ENCODE results near the gene GAD2.
"Not testable (repeated sequence)": the region's sequence is repeated elsewhere in the genome, so short reads cannot be mapped to it uniquely, and the experiment has no call there.

GAD2 gene

GRCh38 chr10:26314265-26315013, 97.9 kb downstream of the GAD2 start:
- no peak for DNase-seq

DNA sequence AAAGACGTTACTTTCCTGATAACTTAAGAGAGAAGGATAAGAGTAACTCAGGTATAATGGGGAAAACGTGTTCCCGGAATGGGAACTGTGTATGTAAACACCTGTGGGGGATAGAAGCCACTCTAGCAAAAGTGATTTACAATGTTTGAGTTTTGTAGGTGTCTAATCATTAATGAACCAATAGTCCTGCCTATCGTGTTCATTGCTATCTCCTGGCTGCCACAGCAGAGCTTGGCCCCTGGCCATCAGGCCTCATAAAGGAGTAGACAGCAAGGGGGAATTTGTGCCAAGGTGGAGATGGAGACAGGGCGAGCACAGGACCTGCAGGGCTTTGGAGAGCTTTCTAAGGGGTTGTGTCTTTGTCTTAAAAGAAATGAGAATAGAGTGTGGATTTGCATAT, 102.1 kb downstream of the GAD2 start:
- no peak for DNase-seq

GRCh38 chr10:26323219-26323618, 106.6 kb downstream of the GAD2 start:
- DNase-seq: no peak

DNA sequence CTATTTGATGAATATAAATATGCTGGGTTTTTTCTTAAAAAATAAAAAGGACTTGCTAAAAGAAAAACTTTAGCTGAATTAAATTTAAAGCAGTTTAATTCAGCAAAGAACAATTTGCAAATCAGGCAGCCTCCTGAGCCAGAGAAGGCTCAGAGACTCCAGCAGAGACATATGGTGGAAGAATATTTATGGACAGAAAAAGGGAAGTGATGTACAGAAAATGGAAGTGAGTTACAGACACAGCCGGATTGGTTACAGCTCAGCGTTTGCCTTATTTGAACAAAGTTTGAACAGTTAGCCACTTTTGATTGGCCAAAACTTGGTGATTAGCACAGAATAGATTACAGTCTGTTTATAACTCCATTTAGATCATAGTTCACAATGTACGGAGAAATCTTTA, 110.3 kb downstream of the GAD2 start:
- DNase-seq: no peak

DNA sequence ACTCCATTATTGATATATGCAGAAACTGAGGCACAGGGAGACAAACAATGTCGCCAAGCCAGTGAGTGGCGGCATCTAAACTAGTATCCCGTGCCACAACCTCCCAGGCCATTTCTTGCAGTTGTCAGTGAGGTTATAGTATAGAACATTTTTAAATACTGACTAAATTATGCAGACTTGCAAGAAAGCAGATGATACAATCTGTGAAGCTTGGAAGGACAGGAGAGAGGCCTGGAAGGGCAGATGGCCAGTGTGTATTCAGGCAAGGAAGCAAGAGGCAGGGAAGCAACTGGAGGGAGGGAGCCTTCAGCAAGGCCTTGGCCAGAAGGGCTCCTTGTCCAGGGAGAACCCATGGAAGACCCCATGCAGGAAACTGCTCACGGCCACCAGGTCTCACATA, 111.2 kb downstream of the GAD2 start:
- DNase-seq: no peak

GRCh38 chr10:26331371-26331770, 114.8 kb downstream of the GAD2 start:
- no peak for DNase-seq

- DNase-seq: no peak
Observed at GRCh38 chr10:26334232-26334931, 117.8 kb downstream of the GAD2 start.

DNA sequence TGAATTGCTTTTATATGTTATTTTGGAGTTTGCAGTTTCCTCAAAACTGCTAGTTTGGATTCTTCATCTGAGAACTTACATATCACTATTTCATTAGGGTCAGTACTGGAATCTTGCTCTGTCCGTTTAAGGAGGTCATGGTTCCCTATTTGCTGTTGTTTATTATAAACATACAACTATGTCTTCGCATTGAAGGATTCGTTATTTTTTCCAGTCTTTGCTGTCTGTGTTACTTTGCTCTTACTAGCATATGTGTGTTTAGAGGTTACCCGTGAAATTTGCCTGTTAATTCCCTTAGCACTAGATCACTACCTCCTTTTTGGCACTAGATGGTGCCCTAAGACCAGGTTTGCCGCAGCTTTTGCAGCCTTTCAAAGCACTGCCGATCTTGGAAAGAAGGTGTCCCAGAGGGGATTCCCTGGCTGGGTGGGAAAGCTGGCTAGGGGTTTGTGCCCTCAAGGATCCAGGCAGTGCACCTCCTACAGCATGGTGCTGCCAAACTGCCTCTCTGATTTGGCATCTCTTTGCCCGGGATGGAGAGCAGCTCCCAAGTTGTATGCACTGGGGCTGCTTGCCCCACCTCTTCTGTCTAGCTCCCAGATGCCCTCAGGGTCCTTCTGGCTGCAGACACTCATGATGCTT, 118.5 kb downstream of the GAD2 start:
- peak; percentile 20 for DNase-seq

DNA sequence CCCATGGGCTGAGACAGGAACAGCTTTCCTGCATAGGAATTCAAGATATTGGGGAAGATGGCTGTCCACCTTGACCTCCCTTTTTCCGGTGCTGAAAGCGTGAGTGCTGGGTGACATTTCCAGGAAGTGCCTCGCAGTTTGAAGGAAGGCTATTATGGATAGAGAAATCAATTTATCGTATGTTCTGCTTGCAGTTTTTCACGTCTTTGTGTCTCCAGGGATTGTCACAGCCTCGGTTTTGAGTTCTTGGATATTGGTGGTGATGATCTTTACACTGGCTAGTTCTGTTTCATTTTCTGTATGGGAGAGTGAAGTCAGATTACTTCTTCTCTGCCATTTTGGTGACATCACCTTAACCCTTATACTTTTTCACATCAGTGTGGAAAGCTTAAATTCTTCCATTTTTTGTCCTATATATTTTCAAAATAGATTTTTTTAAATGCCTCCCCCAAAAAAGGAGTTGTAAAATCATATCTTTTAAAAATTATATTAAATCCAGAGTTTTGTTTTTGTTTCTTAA, 119.1 kb downstream of the GAD2 start:
- DNase-seq: no peak

GRCh38 chr10:26336979-26337378, 120.4 kb downstream of the GAD2 start:
- DNase-seq: no peak

GRCh38 chr10:26341701-26342100, 125.1 kb downstream of the GAD2 start:
- DNase-seq: no peak

GRCh38 chr10:26348821-26349417, 132.3 kb downstream of the GAD2 start:
- not testable (repeated sequence) for DNase-seq

All from right kidney (tissue), 1 donor.